ENCODE data around the gene PSIP1. TPM values are rescaled to one million over a fixed set of nuclear protein-coding genes. Genes with fewer than 3 reads are reported as not detected.
A peak's percentile ranks its signal among the peaks of the same experiment; 100 is the strongest.
"Not testable (repeated sequence)": the region's sequence is repeated elsewhere in the genome, so short reads cannot be mapped to it uniquely, and the experiment has no call there.

PSIP1 gene
- 100 to 1,000 TPM in 6 of 8 experiments, 10 to 100 TPM in 2; 39.4 to 187 (median 124) TPM for total RNA-seq

- Histone ChIP-seq H3K4me3 (peak within 1 kb of the TSS; percentile 73 to 88 (median 84)), H3K4me1 (replicated peaks in 1 of 2) (peaks cover 10 to 26% of the 10 kb centered on the region in 2 donors), H3K27ac (peak within 1 kb of the TSS; percentile 100)
- in situ Hi-C loops (cut with MboI; ENCODE audit: low pct_unique_long_range_greater_than_20kb in 2 of 9, low sequenced_read_pairs in 9 of 9, unreplicated experiment in 9 of 9): no loop called here
- WGBS, 10 experiments: 0 to 5% (median 1%) methylated on average over 1 to 29 of the region's 72 CpGs; no CpG with 5 or more reads in 3 of the 10 experiments
- peak; percentile 84 to 93 (median 88) for ATAC-seq (replicated peaks in 6 of 8)
Measured at GRCh38 chr9:15510789-15511575, at the start of gene PSIP1. PSIP1 (minus strand) TSS chr9:15510970; CDS start chr9:15510188, 782 bp downstream.

- H3K4me3 ChIP-seq: peak overlapping the region; percentile 53 to 71 (median 57)
- peak overlapping the region; percentile 63 to 93 for H3K27ac ChIP-seq
- in situ Hi-C loops (cut with MboI; ENCODE audit: low pct_unique_long_range_greater_than_20kb in 2 of 9, low sequenced_read_pairs in 9 of 9, unreplicated experiment in 9 of 9): no loop called here
- 0 to 13% (median 1%) methylated on average over 2 to 13 of the region's 13 CpGs; no CpG with 5 or more reads in 4 of the 10 experiments for WGBS, 10 experiments
- H3K4me1 ChIP-seq (replicated peaks in 1 of 2): peaks cover 0 to 3% of the 10 kb centered on the region in 2 donors
- peak in 3 of 8 experiments; percentile 0 to 1 (median 1) for ATAC-seq (replicated peaks in 6 of 8)
Measured at GRCh38 chr9:15553528-15553898, 42.7 kb upstream of the PSIP1 start.

DNA sequence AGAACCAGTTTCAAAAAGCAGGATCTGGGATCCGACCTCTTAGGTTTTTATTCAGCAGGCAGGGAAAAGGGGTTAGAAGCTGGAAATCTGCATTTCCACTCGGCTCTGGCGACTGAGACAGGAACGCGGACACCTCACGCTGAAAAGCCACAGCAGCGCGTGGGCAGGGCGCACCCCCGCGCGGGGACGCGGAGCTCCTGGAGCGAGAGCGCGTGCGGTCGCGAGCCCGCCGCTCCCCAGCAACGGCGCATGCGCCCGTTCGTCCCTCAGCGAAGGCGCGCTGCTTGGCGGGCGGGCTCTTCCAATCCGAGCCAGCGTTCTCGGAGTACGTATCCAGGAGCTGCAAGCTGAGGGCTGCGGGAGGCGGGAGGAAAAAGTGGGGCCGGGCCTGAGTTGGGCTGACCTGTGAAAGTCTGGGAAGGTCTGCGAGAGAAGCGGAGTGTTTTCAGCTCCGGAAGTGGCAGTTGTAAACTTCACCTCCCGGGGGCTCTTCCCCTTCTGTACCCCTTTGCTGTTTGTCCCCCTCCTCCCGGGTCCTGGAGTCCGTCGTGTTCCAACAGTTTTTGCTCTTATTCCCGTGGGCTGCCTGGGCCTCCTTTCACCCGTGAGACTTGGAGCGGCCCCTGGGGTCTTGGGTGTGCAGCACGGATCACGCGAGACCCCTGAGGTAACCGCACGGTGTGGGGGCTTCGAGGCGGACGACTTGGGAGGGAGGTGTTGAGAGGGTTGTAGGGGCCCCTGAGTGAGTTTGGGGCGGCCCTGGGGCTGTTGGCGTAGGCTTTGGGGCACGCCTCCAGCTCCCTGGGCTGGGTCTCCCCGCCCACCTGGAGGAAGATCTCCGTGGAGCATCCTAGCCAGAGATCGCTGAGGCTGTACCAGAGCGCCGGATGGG is 42.1 kb upstream of the PSIP1 start, which contains the start of gene CCDC171:
TSS of gene CCDC171 (plus strand) at position 408 of the 892 bp plus-strand sequence. CDS start 11,046 bp downstream, outside the sequence.
- Histone ChIP-seq H3K4me1 (replicated peaks in 1 of 2) (peaks cover 0 to 3% of the 10 kb centered on the region in 2 donors), H3K27ac (peak within 1 kb of the TSS; percentile 63 to 93), H3K4me3 (peak within 1 kb of the TSS; percentile 53 to 71 (median 57))
- WGBS, 10 experiments: 0 to 7% (median 0%) methylated on average over 1 to 16 of the region's 65 CpGs; no CpG with 5 or more reads in 1 of the 10 experiments
- ATAC-seq (replicated peaks in 6 of 8): peak; percentile 86 to 97 (median 88)
- in situ Hi-C loops (cut with MboI; ENCODE audit: low pct_unique_long_range_greater_than_20kb in 2 of 9, low sequenced_read_pairs in 9 of 9, unreplicated experiment in 9 of 9): no loop called here

DNA sequence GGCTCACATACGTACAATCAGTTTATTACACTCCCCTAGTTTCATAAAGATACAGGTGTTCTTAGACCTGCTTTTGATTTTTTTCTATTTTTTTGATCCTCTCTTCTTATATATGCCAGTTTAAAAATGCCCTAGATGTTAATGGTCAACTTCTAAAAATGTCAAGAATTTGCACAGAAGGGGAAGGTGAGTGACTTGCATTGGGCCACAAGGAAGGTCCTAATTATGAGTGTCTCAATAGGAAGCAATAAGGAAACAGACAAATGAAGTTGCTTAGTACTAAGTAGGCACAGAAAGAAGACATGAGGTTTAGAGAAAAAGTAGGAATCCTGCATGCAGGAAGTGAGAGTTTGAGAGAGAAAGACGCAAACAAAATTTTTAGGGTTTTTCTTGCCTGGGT is 38.8 kb upstream of the PSIP1 start:
- peaks cover 0 to 3% of the 10 kb centered on the region in 2 donors for H3K4me1 ChIP-seq (replicated peaks in 1 of 2)
- no peak for ATAC-seq (replicated peaks in 6 of 8)
- no peak overlapping the region for H3K4me3 ChIP-seq
- in situ Hi-C loops (cut with MboI; ENCODE audit: low pct_unique_long_range_greater_than_20kb in 2 of 9, low sequenced_read_pairs in 9 of 9, unreplicated experiment in 9 of 9): no loop called here
- WGBS, 10 experiments: 67 to 100% (median 98%) methylated on average over 1 to 2 of the region's 2 CpGs
- no peak overlapping the region for H3K27ac ChIP-seq

DNA sequence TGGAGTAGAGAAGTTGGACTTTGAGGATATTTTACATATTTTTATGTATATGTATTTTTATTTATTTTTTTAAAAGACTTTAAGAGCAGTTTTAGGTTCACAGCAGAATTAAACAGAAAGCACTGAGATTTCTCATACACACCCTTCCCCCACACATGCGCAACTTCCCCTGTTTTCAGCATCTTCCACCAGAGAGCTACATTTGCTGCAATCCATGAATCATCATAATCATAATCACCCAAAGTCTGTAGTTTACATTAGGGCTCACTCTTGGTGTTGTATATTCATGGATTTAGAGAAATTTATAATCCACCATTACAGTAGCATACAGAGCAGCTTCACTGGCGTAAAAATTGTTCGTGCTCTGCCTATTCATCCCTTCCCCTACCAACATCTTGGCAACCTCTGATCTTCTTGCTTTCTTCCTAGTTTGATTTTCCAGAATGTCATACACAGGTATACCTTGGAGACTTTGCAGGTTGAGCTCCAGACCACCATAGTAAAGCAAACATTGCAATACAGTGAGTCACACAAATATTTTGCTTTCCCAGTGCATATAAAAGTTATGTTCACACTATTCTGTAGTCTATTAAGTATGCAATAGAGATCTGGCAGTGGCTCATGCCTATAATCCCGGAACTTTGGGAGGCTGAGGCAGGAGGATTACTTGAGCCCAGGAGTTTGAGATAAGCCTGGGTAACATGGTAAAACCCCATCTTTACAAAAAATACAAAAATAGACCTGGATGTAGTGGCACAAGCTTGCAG is 32.5 kb upstream of the PSIP1 start:
- H3K4me1 ChIP-seq (replicated peaks in 1 of 2): no peaks in the 10 kb centered on the region
- WGBS, 10 experiments: 56 to 100% (median 96%) methylated on average over 1 to 4 of the region's 4 CpGs
- no peak overlapping the region for H3K4me3 ChIP-seq
- in situ Hi-C loops (cut with MboI; ENCODE audit: low pct_unique_long_range_greater_than_20kb in 2 of 9, low sequenced_read_pairs in 9 of 9, unreplicated experiment in 9 of 9): no loop called here
- peak in 4 of 8 experiments; percentile 32 to 57 (median 48) for ATAC-seq (replicated peaks in 6 of 8)
- H3K27ac ChIP-seq: no peak overlapping the region

DNA sequence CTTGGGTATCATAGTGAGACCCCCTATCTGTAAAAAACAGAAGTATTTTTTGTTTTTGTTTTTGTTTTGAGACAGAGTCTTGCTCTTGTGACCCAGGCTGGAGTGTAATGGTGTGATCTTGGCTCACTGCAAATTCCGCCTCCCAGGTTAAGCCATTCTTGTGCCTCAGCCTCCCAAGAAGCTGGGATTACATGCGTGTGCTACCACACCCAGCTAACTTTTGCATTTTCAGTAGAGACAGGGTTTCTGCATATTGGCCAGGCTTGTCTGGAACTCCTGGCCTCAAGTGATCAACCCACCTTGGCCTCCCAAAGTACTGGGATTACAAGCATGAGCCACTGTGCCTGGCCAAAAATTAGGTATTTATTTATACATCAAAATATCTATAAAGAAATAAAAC is 31.9 kb upstream of the PSIP1 start:
- ATAC-seq (replicated peaks in 6 of 8): peak in 3 of 8 experiments; percentile 58 to 95 (median 84)
- no peaks in the 10 kb centered on the region for H3K4me1 ChIP-seq (replicated peaks in 1 of 2)
- no peak overlapping the region for H3K4me3 ChIP-seq
- in situ Hi-C loops (cut with MboI; ENCODE audit: low pct_unique_long_range_greater_than_20kb in 2 of 9, low sequenced_read_pairs in 9 of 9, unreplicated experiment in 9 of 9): no loop called here
- 14 to 100% (median 49%) methylated on average over 2 of the region's 2 CpGs; no CpG with 5 or more reads in 5 of the 10 experiments for WGBS, 10 experiments
- no peak overlapping the region for H3K27ac ChIP-seq

DNA sequence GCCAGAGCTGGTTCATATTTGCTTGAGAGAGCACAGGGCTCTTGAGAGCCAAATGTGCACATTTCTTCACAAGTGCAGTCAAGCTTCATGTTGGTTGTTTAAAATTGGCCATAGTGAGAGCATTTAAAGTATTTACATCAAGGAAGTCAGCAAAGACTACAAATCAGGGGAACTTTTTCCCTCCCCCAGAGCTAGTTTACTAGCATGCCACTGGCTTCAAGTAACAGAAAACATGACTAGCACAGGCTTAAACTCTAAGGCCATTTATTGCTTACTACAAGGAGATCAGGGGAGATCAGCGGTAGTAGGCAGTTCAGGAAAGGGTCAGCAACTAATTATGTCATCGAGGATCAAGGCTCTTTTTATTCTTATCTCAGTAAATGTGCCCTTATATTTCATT is 31.1 kb upstream of the PSIP1 start:
- Histone ChIP-seq H3K27ac (no peak overlapping the region), H3K4me1 (replicated peaks in 1 of 2) (no peaks in the 10 kb centered on the region), H3K4me3 (no peak overlapping the region)
- ATAC-seq (replicated peaks in 6 of 8): peak in 3 of 8 experiments; percentile 17 to 83 (median 54)
- in situ Hi-C loops (cut with MboI; ENCODE audit: low pct_unique_long_range_greater_than_20kb in 2 of 9, low sequenced_read_pairs in 9 of 9, unreplicated experiment in 9 of 9): no loop called here
- WGBS, 10 experiments: 0 to 100% (median 31%) methylated on average over 1 to 2 of the region's 2 CpGs; no CpG with 5 or more reads in 2 of the 10 experiments

DNA sequence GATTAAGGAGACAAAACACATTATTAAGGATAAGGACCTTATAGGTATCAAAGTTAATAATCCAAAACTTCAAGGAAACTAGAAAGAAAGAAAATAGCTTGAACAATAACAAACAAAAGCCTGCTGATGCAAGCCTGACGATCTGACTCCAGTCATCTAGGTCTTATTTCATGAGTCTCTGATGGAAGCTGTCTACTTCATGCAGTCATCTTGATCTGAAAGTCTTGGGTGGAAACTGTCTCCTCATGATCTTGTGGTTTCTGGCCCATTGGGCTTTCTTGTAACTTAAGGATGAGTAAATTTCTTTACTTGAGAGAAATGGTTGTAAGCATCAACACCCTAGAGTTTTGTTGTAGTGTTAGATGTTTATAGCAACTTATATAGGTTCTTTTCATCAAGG is 20.6 kb upstream of the PSIP1 start:
- H3K27ac ChIP-seq: no peak overlapping the region
- 10 to 100% (median 71%) methylated on average over 1 of the region's 1 CpG; no CpG with 5 or more reads in 1 of the 10 experiments for WGBS, 10 experiments
- in situ Hi-C loops (cut with MboI; ENCODE audit: low pct_unique_long_range_greater_than_20kb in 2 of 9, low sequenced_read_pairs in 9 of 9, unreplicated experiment in 9 of 9): no loop called here
- ATAC-seq (replicated peaks in 6 of 8): no peak
- no peak overlapping the region for H3K4me3 ChIP-seq
- H3K4me1 ChIP-seq (replicated peaks in 1 of 2): no peaks in the 10 kb centered on the region

- 38 to 100% (median 88%) methylated on average over 1 to 4 of the region's 4 CpGs; no CpG with 5 or more reads in 2 of the 10 experiments for WGBS, 10 experiments
- in situ Hi-C loops (cut with MboI; ENCODE audit: low pct_unique_long_range_greater_than_20kb in 2 of 9, low sequenced_read_pairs in 9 of 9, unreplicated experiment in 9 of 9): no loop called here
- Histone ChIP-seq H3K4me3 (no peak overlapping the region), H3K4me1 (replicated peaks in 1 of 2) (no peaks in the 10 kb centered on the region), H3K27ac (no peak overlapping the region)
- ATAC-seq (replicated peaks in 6 of 8): no peak
Measured at GRCh38 chr9:15529566-15530324, 19.0 kb upstream of the PSIP1 start.

DNA sequence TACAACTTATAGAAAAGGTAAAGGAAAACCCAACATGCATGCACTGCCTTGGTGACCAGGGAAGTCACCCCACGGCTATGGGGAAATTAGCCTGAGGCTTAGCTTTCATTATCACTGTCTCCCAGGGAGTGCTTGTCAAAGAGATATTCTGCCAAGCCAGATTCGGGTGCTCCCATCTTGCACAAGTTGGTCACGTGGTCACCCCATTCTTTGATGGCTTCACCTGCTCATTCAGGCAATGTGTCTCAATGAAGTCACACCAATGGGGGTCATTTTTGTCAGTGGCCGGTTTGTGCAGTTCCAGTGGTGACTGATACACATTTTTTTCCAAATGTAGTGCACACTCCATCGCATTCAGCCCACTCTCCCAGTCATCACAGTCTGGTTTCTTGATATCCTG is 16.3 kb upstream of the PSIP1 start:
- 63 to 100% (median 91%) methylated on average over 1 to 5 of the region's 5 CpGs; no CpG with 5 or more reads in 5 of the 10 experiments for WGBS, 10 experiments
- H3K4me3 ChIP-seq; H3K4me1 ChIP-seq (replicated peaks in 1 of 2); H3K27ac ChIP-seq; in situ Hi-C loops (cut with MboI; ENCODE audit: low pct_unique_long_range_greater_than_20kb in 2 of 9, low sequenced_read_pairs in 9 of 9, unreplicated experiment in 9 of 9); ATAC-seq (replicated peaks in 6 of 8): not testable (repeated sequence)

GRCh38 chr9:15525958-15526357 is 15.2 kb upstream of the PSIP1 start:
- no peak overlapping the region for H3K4me3 ChIP-seq
- H3K4me1 ChIP-seq (replicated peaks in 1 of 2): no peaks in the 10 kb centered on the region
- H3K27ac ChIP-seq: no peak overlapping the region
- in situ Hi-C loops (cut with MboI; ENCODE audit: low pct_unique_long_range_greater_than_20kb in 2 of 9, low sequenced_read_pairs in 9 of 9, unreplicated experiment in 9 of 9): no loop called here
- ATAC-seq (replicated peaks in 6 of 8): no peak
- 36 to 100% (median 83%) methylated on average over 2 of the region's 2 CpGs; no CpG with 5 or more reads in 2 of the 10 experiments for WGBS, 10 experiments

All from motor neuron (in vitro differentiated cells).